ENCODE measurements around the gene FYN.

- TF ChIP-seq, protein P1, sequence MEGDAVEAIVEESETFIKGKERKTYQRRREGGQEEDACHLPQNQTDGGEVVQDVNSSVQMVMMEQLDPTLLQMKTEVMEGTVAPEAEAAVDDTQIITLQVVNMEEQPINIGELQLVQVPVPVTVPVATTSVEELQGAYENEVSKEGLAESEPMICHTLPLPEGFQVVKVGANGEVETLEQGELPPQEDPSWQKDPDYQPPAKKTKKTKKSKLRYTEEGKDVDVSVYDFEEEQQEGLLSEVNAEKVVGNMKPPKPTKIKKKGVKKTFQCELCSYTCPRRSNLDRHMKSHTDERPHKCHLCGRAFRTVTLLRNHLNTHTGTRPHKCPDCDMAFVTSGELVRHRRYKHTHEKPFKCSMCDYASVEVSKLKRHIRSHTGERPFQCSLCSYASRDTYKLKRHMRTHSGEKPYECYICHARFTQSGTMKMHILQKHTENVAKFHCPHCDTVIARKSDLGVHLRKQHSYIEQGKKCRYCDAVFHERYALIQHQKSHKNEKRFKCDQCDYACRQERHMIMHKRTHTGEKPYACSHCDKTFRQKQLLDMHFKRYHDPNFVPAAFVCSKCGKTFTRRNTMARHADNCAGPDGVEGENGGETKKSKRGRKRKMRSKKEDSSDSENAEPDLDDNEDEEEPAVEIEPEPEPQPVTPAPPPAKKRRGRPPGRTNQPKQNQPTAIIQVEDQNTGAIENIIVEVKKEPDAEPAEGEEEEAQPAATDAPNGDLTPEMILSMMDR (optimal IDR thresholded peaks at IDR 0.05 in 1 of 3, IDR thresholded peaks at IDR 0.05 in 1 of 3, conservative IDR thresholded peaks at IDR 0.05 in 1 of 3; ENCODE audit: extremely low read depth in 1 of 3, insufficient read depth in 2 of 3, low read length in 3 of 3): no peak
- TF ChIP-seq EZH2 (IDR thresholded peaks at IDR 0.05; ENCODE audit: low read length): no peak
These were observed 60.0 kb downstream of the FYN start for GRCh38 chr6:111813237-111813636.
